Progenitor cell of endocrine pancreas (in vitro differentiated cells): ENCODE measurements around the gene MOCS2. TPM values are rescaled to one million over a fixed set of nuclear protein-coding genes. Genes with fewer than 3 reads are reported as not detected.

ENCODE experiments used
- DNase-seq: peaks from one replicate; pipeline ENCODE4 v3.0.0; 2021; ENCODE audit warnings: low spot score; ENCODE audit not compliant: unreplicated experiment
- H3K27ac Mint-ChIP-seq: 2 replicates; pipeline ENCODE4 v1.8.0; 2021; ENCODE audit warnings: mild to moderate bottlenecking, moderate library complexity, mixed read lengths
- H3K27me3 Mint-ChIP-seq: 2 replicates; pipeline ENCODE4 v1.8.0; 2021; ENCODE audit warnings: mixed read lengths
- H3K36me3 Mint-ChIP-seq: 2 replicates; pipeline ENCODE4 v1.8.0; 2022; ENCODE audit warnings: mixed read lengths; ENCODE audit not compliant: insufficient read depth
- H3K4me1 Mint-ChIP-seq: 2 replicates; pipeline ENCODE4 v1.8.0; 2021; ENCODE audit warnings: low read depth, mixed read lengths
- H3K4me3 Mint-ChIP-seq: 2 replicates; pipeline ENCODE4 v1.8.0; 2021; ENCODE audit warnings: low read depth, mild to moderate bottlenecking, moderate library complexity, mixed read lengths
- H3K9me3 Mint-ChIP-seq: 2 replicates; pipeline ENCODE4 v1.8.0; 2021; ENCODE audit warnings: low read depth, mixed read lengths
- total RNA-seq: library from RNA; stranded (reverse); gene quantifications from 2 replicates; pipeline ENCODE4 v1.2.1, GENCODE V29; 2021
- TF ChIP-seq, protein P1 (sequence below): fragments of 200-600 bp; sonication (generic); IDR thresholded peaks from one replicate; pipeline ENCODE4 v1.5.0; 2021; ENCODE audit warnings: antibody characterized with exemption, mild to moderate bottlenecking; ENCODE audit not compliant: unreplicated experiment

MOCS2 gene
- total RNA-seq, 1 donor from 2014 or later, result 26.2 TPM

DNA sequence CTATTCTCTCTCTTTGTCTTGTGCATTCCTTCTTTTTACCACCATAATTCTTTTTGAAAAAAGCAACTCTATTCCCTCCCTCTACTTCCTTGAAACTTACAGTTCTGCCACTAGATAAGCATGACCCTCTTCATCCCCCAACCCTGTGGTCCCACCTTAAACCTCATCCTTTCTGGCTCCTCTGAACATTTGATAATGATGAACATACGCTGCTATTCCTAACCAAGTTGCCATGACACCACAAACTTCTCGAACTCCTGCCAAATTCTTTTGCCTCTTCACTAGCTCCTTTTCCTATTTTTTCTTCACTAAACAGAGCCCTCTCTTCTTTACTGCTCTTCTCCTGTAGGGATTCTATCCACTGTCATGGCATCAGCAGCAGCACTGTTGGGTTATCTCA lies 57.1 kb downstream of the MOCS2 start:
- H3K4me3 Mint-ChIP-seq, result no peak overlapping the region
- no peak overlapping the region for H3K27ac Mint-ChIP-seq
- TF ChIP-seq, protein P1, sequence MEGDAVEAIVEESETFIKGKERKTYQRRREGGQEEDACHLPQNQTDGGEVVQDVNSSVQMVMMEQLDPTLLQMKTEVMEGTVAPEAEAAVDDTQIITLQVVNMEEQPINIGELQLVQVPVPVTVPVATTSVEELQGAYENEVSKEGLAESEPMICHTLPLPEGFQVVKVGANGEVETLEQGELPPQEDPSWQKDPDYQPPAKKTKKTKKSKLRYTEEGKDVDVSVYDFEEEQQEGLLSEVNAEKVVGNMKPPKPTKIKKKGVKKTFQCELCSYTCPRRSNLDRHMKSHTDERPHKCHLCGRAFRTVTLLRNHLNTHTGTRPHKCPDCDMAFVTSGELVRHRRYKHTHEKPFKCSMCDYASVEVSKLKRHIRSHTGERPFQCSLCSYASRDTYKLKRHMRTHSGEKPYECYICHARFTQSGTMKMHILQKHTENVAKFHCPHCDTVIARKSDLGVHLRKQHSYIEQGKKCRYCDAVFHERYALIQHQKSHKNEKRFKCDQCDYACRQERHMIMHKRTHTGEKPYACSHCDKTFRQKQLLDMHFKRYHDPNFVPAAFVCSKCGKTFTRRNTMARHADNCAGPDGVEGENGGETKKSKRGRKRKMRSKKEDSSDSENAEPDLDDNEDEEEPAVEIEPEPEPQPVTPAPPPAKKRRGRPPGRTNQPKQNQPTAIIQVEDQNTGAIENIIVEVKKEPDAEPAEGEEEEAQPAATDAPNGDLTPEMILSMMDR, result no peak
- H3K36me3 Mint-ChIP-seq, result no peaks in the 10 kb centered on the region
- H3K4me1 Mint-ChIP-seq, result peaks cover 1% of the 10 kb centered on the region
- no peaks in the 10 kb centered on the region for H3K9me3 Mint-ChIP-seq
- DNase-seq, result no peak
- H3K27me3 Mint-ChIP-seq, result no peaks in the 10 kb centered on the region

DNA sequence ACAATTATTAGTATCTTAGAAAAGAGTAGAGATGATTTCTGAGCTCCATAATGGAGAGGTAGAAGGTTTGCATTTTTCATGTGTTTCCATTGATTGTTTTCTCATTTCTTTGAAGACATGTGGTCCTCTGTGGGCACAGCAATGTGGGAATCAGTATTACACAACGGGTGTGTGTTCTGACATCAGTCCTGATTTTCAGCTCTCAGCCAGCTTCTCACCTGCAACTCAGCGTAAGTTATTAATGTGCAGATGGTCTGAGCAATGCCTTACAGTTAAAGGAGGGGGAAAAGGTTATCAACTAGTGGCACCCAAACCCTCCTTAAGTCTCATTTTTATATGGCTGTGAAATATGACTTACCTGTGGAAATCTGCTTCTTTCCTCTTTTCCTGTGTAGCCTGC lies 61.3 kb downstream of the MOCS2 start:
- DNase-seq, result no peak
- TF ChIP-seq, protein P1, result no peak
- Mint-ChIP-seq H3K36me3 (no peaks in the 10 kb centered on the region), H3K4me1 (no peaks in the 10 kb centered on the region), H3K4me3 (no peak overlapping the region), H3K27me3 (no peaks in the 10 kb centered on the region), H3K27ac (no peak overlapping the region), H3K9me3 (no peaks in the 10 kb centered on the region)

Other genes with a start within 250 kb of the MOCS2 start
- gene ITGA2, start 120.4 kb downstream of the MOCS2 start, total RNA-seq, result 5.1 and 6.6 TPM in 2 replicates